IPS-NIHi7 (cell line): Measurements from ENCODE around the gene KLHL10.

Experiments used
- DNase-seq: peaks from one replicate; pipeline ENCODE4 v3.0.0; 2012; ENCODE audit warnings: mixed read lengths; ENCODE audit errors: extremely low spot score

Gene KLHL10

GRCh38 chr17:41895617-41896016 is 58.0 kb downstream of the KLHL10 start:
- DNase-seq = no peak

DNA sequence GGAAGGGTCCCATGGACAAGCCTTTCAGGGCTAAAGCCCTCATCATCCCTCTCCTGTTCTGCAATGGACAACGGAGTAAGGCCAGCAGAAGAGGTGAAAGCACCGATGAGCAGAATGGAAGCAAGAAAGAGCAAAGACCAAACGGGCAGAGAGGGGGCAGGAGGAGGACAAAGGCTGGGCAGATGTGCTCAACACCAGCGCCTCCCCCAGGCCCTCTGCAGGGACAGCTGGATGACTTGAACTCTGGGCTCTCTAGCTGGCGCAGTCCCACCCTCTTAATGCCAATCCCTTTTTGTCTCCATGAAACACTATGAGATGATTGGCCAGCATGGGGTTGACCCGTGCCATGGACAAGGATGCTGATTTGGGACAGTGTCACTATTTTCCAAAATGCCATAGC is 59.1 kb downstream of the KLHL10 start:
- no peak for DNase-seq
